Measurements from ENCODE around the gene FAM156A. TPM values are rescaled to one million over a fixed set of nuclear protein-coding genes. Genes with fewer than 3 reads are reported as not detected.
"Not testable (repeated sequence)": the region's sequence is repeated elsewhere in the genome, so short reads cannot be mapped to it uniquely, and the experiment has no call there.

The FAM156A gene
- total and polyA plus RNA-seq, 2 donors (not counting 1 experiment from before 2014, with no cell fraction given) = 14.0 to 29.8 TPM

DNA sequence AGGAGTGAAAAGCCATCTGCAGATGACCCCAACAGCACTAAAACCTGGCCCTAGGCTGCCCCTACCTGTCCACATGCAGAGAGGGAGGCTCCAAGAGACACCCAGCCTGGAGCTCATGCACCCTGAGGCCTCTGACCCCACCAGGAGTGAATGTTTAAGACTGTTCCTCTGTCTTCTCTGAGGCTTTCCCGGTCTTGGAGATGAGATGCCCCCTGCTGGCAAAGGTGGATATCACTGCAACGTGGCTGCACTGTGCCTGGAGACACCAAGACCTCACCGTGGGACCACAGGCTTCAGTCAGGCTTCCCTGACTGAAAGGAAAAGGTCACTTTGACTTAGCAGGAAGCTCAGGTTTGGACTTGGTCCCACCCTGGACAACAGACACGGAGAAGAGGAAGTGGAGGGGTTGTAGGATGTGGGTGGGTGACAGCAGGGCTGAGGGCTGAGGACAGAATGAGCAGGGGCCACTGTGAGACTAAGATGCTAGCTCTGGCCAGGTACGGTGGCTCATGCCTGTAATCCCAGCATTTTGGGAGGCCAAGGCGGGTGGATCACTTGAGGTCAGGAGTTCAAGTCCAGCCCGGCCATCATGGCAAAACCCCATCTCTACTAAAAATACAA, 31.8 kb upstream of the FAM156A start:
- H3K9me3 Mint-ChIP-seq (ENCODE audit: insufficient read depth); POLR2A ChIA-PET; H3K27me3 Mint-ChIP-seq; H3K4me3 Mint-ChIP-seq; H4K20me1 ChIP-seq (ENCODE audit: control insufficient read depth, insufficient read depth, low read length, poor library complexity, severe bottlenecking); H3K4me3 ChIP-seq (ENCODE audit: control extremely low read depth in 1 of 5, extremely low read depth in 1 of 5, insufficient read depth in 1 of 5, low read depth in 2 of 5, low read length in 4 of 5); H3K36me3 ChIP-seq (replicated peaks in 1 of 2; ENCODE audit: control extremely low read depth in 1 of 2, control insufficient read depth in 1 of 2, extremely low read depth in 1 of 2, insufficient read depth in 2 of 2, low read length in 1 of 2); intact Hi-C loops (cut with micrococcal nuclease); H3K9me3 ChIP-seq (ENCODE audit: control extremely low read depth in 1 of 3, control insufficient read depth in 2 of 3, insufficient read depth in 1 of 3, low read length in 2 of 3); H3K27ac ChIP-seq (ENCODE audit: low read length in 2 of 2); H3K4me2 ChIP-seq (replicated peaks; ENCODE audit: low read depth, low read length, poor library complexity, severe bottlenecking); H3K27me3 ChIP-seq (replicated peaks in 1 of 4; ENCODE audit: control extremely low read depth in 1 of 4, control insufficient read depth in 3 of 4, insufficient read depth in 4 of 4, low read length in 3 of 4); H3K9ac ChIP-seq (ENCODE audit: low read length): not testable (repeated sequence)
- peaks cover 9 to 19% of the 10 kb centered on the region in 2 donors for H3K4me1 ChIP-seq (ENCODE audit: control insufficient read depth in 2 of 2, insufficient read depth in 2 of 2, low read length in 2 of 2)
- peaks cover 18% of the 10 kb centered on the region for H3K4me1 Mint-ChIP-seq
- CTCF ChIA-PET = interaction anchor here (0.7 to 1.5 kb wide), 4 partner anchors 13 to 67 kb away, joined by 3 to 4 read pairs (median 4); no protein-coding TSS in a partner anchor
- peaks cover 19% of the 10 kb centered on the region for H3K79me2 ChIP-seq (ENCODE audit: control insufficient read depth, insufficient read depth, low read length)
- WGBS (ENCODE audit: insufficient coverage) = 19% methylated on average over 5 of the region's 7 CpGs
- peak; percentile 45 for TF ChIP-seq CTCF (IDR thresholded peaks at IDR 0.05)
- ATAC-seq (ENCODE audit: low read depth) (peak; percentile 54), DNase-seq (peak; percentile 58)
- H3K27ac Mint-ChIP-seq = peak overlapping the region; percentile 80
- peak overlapping the region; percentile 27 for H2AFZ ChIP-seq (ENCODE audit: insufficient read depth, low read depth, low read length, poor library complexity, severe bottlenecking)

DNA sequence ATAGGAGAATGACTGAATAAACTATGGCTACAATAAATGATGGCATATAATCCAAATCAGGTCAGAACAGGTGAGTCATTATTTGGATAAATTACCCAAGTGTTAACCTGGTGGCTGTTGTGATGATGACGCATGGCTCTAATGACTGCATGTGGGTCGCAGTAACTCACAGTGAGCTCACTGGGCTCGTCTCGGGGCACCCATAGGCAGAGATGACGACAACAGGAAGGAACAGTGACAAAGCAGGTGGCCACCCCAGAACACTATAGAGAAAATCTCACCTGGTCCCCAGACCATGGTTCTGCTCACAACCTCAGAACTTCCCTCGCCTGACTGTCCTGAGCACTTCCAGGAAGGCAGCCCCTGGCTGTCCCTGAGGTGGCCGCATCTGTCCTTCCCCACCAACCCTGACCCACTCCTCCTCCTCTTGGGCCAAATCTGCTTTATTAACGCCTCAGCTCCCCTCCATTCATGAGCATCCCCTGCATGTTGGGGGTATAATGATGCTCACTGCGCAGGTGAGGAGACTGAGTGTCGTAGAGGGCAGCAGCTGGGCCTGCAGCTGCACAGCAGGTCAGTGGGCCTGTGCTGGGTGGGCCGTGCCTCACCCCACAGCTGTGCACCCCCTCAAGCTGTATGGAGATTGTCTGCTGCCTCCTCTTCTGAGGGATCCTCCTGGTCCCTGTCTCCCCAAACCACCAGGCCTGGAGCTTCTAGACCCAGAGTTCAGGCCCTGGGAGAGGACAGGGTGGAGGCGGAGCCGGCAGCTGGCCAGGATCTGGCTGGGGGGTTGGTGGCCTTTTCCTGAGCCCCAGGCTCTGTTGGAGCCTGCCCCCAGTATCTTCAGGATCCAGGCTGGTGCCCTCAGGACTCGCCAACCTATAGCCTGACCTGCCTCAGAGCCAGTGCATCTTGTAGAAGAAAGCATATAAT, 30.9 kb upstream of the FAM156A start:
- 92% methylated on average over 5 of the region's 14 CpGs for WGBS (ENCODE audit: insufficient coverage)
- Histone ChIP-seq H3K4me3 (ENCODE audit: control extremely low read depth in 1 of 5, extremely low read depth in 1 of 5, insufficient read depth in 1 of 5, low read depth in 2 of 5, low read length in 4 of 5) (no peak overlapping the region), H3K4me2 (replicated peaks; ENCODE audit: low read depth, low read length, poor library complexity, severe bottlenecking) (no peak overlapping the region), H2AFZ (ENCODE audit: insufficient read depth, low read depth, low read length, poor library complexity, severe bottlenecking) (peak overlapping the region; percentile 27), H3K9ac (ENCODE audit: low read length) (no peak overlapping the region), H3K4me1 (ENCODE audit: control insufficient read depth in 2 of 2, insufficient read depth in 2 of 2, low read length in 2 of 2) (peaks cover 5 to 10% of the 10 kb centered on the region in 2 donors), H3K9me3 (ENCODE audit: control extremely low read depth in 1 of 3, control insufficient read depth in 2 of 3, insufficient read depth in 1 of 3, low read length in 2 of 3) (no peaks in the 10 kb centered on the region), H3K79me2 (ENCODE audit: control insufficient read depth, insufficient read depth, low read length) (peaks cover 16% of the 10 kb centered on the region), H3K36me3 (replicated peaks in 1 of 2; ENCODE audit: control extremely low read depth in 1 of 2, control insufficient read depth in 1 of 2, extremely low read depth in 1 of 2, insufficient read depth in 2 of 2, low read length in 1 of 2) (no peaks in the 10 kb centered on the region), H3K27me3 (replicated peaks in 1 of 4; ENCODE audit: control extremely low read depth in 1 of 4, control insufficient read depth in 3 of 4, insufficient read depth in 4 of 4, low read length in 3 of 4) (no peaks in the 10 kb centered on the region), H4K20me1 (ENCODE audit: control insufficient read depth, insufficient read depth, low read length, poor library complexity, severe bottlenecking) (no peaks in the 10 kb centered on the region), H3K27ac (ENCODE audit: low read length in 2 of 2) (no peak overlapping the region)
- Mint-ChIP-seq H3K27ac (no peak overlapping the region), H3K4me1 (peaks cover 10% of the 10 kb centered on the region), H3K27me3 (no peaks in the 10 kb centered on the region), H3K4me3 (no peak overlapping the region), H3K9me3 (ENCODE audit: insufficient read depth) (no peaks in the 10 kb centered on the region)
- CTCF ChIA-PET = interaction anchor here (0.7 to 1.5 kb wide), 4 partner anchors 12 to 66 kb away, joined by 3 to 4 read pairs (median 4); no protein-coding TSS in a partner anchor
- intact Hi-C loops (cut with micrococcal nuclease) = no loop called here
- TF ChIP-seq CTCF (IDR thresholded peaks at IDR 0.05) (no peak), EZH2 (IDR thresholded peaks at IDR 0.05; ENCODE audit: borderline replicate concordance, insufficient read depth, low read depth, low read length, poor library complexity, severe bottlenecking) (no peak)
- POLR2A ChIA-PET = no interaction called here
- no peak for ATAC-seq (ENCODE audit: low read depth)
- DNase-seq = no peak
